Stimulated activated CD8-positive, alpha-beta memory T cell treated with anti-CD3 and anti-CD28 coated beads, Interleukin-4, amount 100 ng/mL, for 1 hour (primary cell): ENCODE data around the gene ZCCHC14.
"Not testable (repeated sequence)": the region's sequence is repeated elsewhere in the genome, so short reads cannot be mapped to it uniquely, and the experiment has no call there.

Experiments
- DNase-seq, 2 donors: peaks; one replicate each; pipeline ENCODE4 v3.0.0-alpha.2; 2020; ENCODE audit warnings: low read depth in 2 of 2, low spot score in 1 of 2

ZCCHC14 gene

DNA sequence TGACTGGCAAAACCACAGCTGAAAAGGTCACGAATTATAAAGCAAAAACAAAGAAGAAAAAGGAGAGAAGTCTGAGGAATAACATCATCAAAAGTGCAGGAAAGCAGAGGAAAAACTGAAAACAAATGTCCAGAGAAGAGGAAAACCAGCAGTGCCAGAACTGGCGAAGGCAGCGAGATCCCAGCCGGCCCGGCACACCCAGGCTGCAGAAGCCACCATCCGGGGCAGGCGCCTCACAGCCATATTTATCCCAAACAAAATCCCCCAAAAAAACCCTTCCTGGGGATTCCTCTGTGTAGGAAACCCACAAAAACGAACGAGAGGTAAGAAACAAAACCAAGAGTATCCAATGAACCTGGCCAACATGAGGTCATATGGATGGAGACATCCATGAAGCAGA lies 10.6 kb downstream of the ZCCHC14 start:
- no peak for DNase-seq

DNA sequence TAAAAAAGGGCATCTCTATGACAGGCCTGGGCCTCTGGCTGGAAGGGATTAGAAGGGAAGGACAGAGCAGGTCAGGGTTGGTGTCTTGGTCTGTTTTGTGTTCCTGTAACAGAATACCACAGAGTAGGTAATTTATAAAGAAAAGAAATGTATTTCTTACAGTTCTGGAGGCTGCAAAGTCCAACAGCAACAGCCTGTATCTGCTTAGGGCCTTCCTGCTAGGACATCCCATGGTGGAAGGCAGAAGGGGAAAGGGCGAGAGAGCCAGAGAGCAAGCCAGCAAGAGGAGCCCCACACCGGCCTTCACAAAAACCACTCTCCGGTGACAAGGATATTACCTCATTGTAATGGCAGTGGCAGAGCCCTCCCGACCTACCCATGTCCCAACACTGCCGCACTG lies 11.1 kb downstream of the ZCCHC14 start:
- not testable (repeated sequence) for DNase-seq

- not testable (repeated sequence) for DNase-seq
Measured at GRCh38 chr16:87477209-87477981, 15.4 kb downstream of the ZCCHC14 start.

DNA sequence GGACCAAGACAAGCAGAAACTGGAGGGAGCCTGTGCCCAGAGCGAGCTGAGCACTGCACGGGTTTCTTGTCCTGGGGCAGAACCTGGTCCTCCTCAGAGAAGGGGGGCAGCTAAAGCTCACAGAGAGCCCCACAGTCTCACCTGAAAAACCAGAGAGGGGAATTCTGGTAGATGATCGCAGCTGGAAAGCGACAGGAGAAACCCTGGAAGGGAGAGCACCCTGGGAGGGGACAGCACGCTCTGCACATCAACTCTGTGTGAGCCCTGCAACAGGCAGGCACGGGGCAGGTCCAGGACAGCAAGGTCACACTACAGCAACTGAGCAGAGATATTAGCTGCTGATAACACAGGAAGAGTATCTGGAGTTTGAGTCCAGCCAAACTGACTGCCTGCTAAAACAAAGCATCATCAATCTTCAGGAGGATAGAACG lies 18.2 kb downstream of the ZCCHC14 start:
- no peak for DNase-seq

DNA sequence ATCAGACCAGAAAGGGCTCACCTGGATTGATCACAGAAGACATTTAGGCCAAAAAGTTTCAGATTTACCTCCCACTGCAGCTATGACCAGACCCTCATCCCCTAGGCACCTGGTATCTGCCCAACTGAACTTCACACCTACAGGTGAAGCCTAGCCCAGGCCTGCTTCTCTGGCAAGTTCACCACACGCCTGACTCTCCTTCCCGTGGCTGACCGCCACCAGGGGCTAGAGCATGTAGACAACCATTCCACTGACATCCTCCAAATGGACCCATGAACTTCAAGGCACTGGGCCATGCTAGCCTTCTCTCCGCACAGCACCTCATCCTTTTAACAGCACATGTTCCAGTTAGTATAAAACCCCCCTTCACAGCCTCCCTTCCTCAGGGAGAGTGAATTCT lies 18.8 kb downstream of the ZCCHC14 start:
- no peak for DNase-seq

GRCh38 chr16:87472935-87473334 lies 19.9 kb downstream of the ZCCHC14 start:
- DNase-seq = no peak

- DNase-seq = no peak
Measured at GRCh38 chr16:87472142-87472778, 20.6 kb downstream of the ZCCHC14 start.

- no peak for DNase-seq
Measured at GRCh38 chr16:87471278-87472141, 21.3 kb downstream of the ZCCHC14 start.

DNA sequence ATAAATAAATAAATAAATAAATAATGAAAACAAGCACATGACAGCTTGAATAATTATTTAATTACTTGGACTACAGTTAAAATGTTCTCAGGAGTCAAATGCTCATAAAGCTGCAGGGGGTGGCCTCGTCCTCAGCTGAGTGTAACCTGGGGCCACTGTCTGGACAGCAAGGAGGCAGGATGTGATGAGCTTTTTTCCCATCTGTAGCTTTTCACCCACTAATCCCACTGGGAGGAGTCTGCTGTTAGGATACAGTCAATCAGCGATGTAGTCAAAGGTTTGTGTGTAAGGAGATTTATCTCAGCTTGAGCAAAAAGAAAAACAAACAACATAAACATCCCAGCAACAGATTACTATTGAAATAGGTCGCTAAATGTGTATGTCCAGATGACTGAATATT lies 22.5 kb downstream of the ZCCHC14 start:
- no peak for DNase-seq

GRCh38 chr16:87469169-87469568 lies 23.7 kb downstream of the ZCCHC14 start:
- DNase-seq = no peak

GRCh38 chr16:87468550-87468949 lies 24.3 kb downstream of the ZCCHC14 start:
- no peak for DNase-seq

DNA sequence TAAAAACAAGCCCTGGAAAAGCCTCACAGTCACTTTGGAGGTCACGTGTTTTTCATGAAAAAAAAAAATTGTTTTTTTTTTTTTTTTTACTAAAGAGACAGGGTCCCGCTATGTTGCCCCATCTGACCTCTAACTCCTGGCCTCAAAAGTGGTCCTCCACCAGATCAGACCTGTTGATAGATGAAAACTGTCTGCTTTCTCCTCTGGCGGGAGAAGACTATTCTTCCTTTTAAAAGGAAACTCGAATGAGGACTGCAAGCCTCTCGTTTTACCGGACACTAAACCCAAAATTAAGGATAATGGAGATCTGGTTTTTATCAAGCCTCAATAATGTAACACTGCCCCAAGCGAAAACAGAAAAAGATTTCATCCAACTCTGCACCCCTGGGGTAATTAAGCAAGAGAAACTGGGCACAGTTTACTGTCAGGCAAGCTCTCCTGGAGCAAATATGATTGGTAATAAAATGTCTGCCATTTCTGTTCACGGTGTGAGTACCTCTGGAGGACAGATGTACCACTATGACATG lies 25.8 kb downstream of the ZCCHC14 start:
- no peak for DNase-seq

GRCh38 chr16:87465879-87466278 lies 26.9 kb downstream of the ZCCHC14 start:
- DNase-seq = no peak

DNA sequence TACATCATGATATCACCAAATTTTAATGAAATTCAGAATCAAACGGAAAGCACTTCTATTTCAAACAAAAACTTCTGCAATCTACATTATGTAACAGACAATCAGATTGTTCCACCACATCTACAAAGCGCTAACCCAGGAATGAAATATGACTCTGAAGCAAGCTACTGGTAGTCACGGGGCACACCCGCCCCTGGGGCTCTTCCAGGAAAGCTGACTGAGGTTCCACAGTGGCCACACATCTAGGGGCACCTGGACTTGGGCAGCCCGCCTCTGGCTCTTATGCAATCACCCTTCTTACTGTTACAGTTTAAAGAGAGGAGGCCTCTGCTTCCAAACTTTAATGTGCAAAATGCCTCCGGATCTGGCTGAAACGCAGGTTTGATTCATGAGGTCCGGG lies 27.5 kb downstream of the ZCCHC14 start:
- no peak for DNase-seq

DNA sequence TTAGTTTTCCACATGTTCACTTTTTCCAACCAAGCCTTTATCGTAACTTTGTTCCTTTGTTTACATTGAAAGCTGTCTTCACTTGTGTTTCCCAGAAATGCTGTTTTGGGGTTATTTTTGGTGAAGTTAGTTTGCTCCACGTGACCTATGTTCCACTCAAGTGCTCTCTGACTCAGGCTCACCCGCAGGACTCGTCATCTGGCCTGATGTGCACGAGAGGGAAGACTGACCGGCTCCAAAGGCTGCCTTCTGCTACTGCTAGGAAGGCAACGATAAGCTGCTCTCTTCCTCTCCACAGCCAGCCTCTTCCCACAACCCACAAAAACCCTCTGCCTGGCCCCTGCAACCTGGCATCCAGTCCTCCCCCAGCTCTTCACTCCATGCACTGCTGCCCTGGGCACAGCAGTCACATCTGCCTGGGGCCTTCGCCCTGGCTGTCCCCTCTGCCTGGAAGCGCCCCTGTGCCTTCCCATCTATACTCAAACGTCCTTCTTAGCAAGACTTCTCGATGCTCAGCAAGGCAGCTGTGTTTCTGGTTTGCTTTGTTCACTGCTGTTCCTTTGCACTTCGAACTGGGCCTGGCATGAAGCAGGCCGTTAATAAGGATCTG lies 28.0 kb downstream of the ZCCHC14 start:
- DNase-seq = no peak

DNA sequence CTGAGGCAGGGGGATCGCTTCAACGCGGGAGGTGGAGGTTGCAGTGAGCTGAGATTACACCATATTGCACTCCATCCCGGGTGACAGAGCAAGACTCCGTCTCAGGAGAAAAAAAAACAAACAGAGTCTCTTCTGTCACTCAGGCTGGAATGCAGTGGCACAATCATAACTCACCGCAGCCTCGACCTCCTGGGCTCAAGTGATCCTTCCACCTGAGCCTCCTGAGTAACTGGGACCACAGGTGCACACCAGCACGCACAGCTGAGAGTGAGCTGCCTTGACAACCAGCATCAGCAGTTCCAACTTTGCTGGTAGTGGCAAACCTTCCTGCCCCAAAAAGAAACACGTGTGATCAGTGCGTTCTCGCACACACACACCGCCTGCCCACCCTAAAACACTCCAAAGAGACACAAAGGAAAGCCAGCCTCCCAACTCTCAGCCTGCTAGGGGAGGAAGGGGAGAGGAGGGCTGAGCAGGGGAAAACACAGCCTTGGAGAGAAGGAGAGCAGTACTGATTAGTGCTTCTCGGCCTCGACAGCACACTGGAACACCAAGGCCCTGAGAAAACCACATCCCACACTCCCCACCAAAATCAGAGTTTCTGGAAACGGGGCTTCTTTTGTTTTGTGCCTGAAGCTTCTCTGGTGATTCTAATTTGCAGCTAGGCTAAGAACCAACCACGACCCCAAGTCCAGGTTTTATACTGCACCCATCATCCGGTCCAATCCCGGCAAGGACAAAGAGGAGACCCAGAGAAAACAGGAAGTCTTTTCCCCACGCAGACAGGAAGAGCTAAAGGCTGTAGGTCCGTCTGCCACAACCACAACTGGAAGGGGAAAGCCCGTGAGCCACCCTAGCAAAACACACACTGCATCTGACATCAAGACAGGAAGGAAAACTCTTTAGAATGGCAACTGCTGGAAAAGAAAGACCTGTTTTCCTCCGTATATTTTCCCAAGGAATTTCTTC lies 28.8 kb downstream of the ZCCHC14 start:
- no peak for DNase-seq

DNA sequence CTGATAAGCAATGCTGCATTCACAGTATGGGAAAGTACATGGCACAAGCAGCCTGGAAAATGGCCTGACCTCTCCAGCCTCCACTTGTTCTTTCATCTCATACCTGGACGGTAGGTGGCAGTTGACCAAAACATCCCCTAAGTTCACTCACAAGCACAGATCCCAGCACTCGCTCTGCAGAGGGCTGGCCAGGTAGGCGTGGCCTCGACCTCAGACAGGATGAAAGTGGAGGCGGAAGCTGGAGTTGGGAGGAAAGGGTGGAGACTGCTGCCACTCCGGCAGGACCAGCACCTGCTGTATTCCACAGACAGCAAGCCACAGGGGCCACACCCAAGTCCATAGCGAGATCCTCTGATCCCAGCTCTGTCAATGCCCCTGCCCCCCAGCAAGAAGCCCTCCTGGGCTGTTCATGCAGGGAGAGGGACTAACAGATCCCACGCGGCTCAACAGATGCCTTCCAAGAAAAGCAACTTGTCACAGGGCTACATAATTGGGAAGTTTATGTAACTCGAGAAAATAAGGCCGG lies 31.3 kb downstream of the ZCCHC14 start:
- DNase-seq = no peak

DNA sequence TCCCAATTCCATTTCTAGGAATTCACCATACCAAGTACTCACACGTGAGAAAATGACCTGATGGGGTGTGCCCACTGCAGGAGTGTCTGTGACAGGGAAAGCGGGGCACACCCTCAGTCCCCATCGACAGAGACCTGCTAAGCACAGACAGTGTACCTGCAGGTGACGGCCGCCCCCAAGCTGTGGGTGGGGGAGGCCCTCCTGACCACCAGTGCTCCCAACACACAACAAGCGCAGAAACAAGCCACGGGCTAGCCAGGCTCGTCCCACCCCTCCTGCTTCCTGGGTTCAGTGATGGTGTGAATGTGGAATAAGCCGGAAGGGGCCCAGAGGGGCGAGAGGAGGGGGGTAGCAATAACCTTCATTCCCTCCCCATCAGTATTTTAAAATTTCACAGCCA lies 31.9 kb downstream of the ZCCHC14 start:
- no peak for DNase-seq

GRCh38 chr16:87459833-87460232 lies 33.0 kb downstream of the ZCCHC14 start:
- DNase-seq = no peak

- DNase-seq = no peak
Measured at GRCh38 chr16:87459027-87459426, 33.8 kb downstream of the ZCCHC14 start.
